Left kidney (tissue), 2 donors: ENCODE data around the gene LILRB4. TPM values are rescaled to one million over a fixed set of nuclear protein-coding genes. Genes with fewer than 3 reads are reported as not detected.
"Not testable (repeated sequence)": the region's sequence is repeated elsewhere in the genome, so short reads cannot be mapped to it uniquely, and the experiment has no call there.

Experiments used
- DNase-seq: peaks from one replicate; pipeline ENCODE4 v3.0.0-alpha.2; 2013
- polyA plus RNA-seq: library from polyadenylated mRNA; unstranded; fragments of 120-200 nt; gene quantifications from one replicate; pipeline ENCODE4 v1.2.1, GENCODE V29; 2013; ENCODE audit not compliant: insufficient read length

Gene LILRB4
- polyA plus RNA-seq, 1 donor = 1.3 TPM

- no peak for DNase-seq
Observed at GRCh38 chr19:54650108-54650655, 12.6 kb upstream of the LILRB4 start.

DNA sequence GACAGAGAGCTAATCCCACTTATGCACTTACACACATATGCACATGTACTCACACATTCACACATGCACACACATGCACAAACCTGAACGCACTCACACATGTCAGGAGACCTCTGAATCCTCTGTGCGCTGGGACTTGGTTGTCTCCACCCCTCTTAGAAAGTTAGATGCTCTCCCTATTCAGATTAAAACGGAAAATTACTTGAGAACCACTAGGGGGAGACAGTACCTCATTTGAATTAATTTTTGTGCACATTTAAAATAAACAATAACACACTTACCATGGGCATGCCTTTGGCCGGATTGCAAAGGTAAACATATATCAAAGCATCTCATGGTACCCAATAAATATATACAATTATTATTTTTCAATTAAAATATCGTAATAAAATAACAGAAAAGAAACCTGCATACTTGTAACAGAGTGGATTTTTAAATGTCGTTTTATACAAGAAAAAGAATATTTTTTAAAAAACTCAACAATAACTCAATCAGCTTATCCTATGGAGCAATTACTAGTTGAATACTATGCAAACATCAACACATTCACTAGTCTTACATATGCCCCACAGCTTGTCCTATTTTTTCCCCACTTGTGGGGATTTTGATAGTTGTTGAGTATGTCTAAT, 9.5 kb upstream of the LILRB4 start:
- no peak for DNase-seq

DNA sequence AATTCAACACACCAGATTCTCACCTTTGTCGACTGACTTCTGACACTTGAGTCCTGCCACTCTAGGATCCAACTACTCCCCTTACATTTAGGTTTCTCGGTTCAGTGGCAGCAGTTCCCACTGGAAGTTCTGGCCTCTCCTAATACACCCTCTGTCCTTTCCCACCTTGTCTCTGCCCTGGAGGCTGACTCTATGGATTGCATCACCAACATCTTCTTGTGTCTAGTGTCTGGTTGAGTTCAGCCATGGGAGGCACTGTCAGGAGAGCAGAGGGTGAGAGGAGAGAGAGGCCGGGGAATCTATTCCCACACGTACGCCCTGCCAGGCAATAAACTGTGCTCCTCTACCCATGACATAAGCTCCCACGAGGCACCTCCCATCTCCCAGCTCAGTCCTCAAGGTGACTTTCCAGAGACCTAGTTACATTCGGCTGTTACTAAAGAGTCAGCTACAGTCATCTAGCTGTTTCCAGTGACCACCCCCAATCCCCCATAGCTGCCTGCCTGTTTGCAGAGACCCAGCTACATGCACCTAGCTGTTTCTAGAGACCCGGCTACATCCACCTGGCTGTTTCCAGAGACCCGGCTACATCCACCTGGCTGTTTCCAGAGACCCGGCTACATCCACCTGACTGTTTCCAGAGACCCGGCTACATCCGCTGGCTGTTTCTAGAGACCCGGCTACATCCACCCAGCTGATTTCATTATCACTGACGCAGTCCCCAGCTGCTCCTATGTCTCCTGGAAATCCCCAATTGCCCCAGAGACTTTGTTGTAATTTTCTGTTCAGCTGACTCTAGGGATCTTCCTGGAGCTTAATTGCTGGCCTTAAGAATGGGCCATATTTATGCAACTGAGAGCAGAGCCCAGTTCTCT, 8.1 kb upstream of the LILRB4 start:
- DNase-seq = no peak

DNA sequence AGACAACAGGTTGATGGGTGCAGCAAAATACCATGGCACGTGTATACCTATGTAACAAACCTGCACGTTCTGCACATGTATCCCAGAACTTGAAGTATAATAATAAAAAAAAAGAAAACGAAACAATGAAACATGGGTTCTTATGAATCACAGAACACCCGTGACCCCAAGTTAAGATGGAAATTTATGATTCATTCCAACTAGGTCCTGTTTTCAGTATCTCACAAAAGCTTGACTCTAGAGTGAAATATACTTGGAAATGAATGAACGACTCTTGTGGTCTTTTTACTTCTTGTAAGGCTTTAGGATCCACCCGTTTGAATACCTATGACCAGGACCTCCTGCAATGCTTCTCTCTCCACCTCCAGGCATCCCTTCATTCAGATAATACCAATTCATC, 3.5 kb upstream of the LILRB4 start:
- DNase-seq = no peak

DNA sequence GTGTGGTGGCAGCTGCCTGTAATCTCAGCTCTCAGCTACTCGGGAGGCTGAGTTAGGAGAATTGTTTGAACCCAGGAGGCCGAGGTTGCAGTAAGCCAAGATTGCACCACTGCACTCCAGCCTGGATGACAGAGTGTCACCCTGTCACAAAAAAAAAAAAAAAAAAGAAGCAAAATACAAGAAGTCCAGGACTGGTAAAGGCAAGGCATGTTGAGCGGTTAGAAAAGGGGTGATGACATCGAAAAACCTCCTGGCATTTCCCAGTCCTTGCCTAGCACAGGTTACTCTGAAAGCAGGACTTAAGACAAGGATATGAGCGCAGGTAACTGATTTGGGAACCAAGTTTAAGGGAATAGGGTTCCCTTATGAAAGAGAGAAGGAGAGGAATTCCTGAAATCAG, 2.5 kb upstream of the LILRB4 start:
- no peak for DNase-seq

GRCh38 chr19:54660964-54661363, 1.8 kb upstream of the LILRB4 start:
- DNase-seq = no peak

DNA sequence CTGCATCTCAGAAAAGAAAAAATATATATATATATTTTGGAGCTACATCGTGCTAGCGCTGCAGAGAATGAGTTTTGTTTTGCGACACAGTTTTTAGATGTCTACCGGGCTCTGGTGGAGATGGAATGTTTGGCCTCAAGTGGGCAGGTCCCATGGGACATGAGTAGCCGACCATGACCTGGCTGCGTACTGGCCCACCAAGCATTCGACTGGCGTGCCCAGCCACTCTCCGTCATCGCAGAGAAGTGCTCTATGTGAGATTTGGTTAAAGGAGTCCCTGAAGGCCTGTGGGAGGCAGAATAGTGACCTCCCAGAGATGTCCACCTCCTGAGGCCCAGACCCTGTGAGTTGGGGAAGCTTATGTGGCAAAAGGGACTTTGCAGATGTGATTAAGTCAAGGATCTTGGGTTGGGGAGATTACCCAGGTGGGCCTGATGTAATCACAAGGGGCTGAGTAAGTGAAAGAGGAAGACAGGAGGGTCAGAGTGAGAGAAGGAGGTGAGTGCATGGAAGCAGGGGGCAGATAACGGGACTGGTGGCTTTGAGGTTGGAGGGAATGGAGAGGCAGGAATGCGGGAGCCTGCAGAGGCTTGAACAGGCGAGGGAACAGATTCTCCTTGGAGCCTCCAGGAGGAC, 821 bp upstream of the LILRB4 start:
- DNase-seq = no peak

DNA sequence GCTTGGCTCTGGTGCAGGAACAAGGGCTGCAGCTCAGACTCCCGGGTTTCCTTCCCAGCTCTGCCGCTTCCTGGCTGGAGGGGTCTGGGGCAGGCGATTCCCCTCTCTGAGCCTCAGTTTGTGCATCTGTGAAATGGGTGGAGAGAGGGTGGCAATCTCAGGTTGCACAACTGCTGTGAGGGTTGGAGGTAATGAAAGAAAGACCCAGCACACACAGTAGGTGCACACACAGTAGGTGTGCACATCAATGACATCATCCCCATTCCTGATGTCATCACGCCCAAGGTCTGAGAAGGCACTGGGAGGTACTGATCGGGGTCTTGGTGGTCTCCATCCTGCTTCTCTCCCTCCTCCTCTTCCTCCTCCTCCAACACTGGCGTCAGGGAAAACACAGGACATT, 2.7 kb downstream of the LILRB4 start:
- DNase-seq = no peak

DNA sequence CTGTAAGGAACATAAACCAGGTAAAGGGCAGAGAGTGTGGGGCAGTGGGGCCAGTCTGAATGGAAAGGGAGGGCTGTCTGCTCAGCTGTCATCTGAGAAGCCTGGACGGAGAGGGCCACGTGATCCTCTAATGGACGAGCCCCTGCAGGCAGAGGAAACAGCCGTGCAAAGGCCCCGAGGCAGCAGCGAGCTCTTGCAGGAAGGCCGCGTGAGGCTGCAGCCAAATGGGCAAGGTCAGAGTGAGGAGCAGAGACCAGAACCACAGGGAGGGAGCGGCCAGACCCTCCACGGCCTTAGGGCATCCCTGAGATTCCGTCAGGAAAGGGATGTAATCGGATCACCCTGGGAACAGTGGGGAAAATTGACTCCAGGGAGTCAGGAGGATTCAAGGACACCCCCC, 4.4 kb downstream of the LILRB4 start:
- DNase-seq = no peak

- DNase-seq = no peak
Observed at GRCh38 chr19:54668353-54668752, 5.6 kb downstream of the LILRB4 start.

- DNase-seq = no peak
Observed at GRCh38 chr19:54670576-54671357, 8.0 kb downstream of the LILRB4 start.

DNA sequence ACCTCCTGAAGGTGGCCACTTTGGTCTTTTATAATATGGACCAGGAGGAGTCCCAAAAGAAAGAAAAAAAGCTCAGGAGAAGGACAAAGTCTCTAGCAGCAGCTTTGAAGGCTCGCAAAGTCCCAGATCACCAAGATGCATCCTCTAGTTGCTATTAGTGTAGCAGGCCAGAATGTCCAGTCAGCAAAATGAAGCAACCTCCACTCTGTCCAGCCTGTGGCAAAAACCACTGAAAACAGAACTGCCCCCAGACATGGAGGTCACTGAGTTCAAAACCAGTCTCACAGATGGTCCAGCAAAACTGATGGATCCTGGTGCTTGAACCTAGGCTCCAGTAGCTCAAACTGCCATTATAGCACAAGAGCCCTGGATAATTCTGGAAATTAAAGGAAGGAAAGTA, 10.4 kb downstream of the LILRB4 start:
- DNase-seq = no peak

GRCh38 chr19:54674021-54674617, 11.3 kb downstream of the LILRB4 start:
- DNase-seq = peak; percentile 21

DNA sequence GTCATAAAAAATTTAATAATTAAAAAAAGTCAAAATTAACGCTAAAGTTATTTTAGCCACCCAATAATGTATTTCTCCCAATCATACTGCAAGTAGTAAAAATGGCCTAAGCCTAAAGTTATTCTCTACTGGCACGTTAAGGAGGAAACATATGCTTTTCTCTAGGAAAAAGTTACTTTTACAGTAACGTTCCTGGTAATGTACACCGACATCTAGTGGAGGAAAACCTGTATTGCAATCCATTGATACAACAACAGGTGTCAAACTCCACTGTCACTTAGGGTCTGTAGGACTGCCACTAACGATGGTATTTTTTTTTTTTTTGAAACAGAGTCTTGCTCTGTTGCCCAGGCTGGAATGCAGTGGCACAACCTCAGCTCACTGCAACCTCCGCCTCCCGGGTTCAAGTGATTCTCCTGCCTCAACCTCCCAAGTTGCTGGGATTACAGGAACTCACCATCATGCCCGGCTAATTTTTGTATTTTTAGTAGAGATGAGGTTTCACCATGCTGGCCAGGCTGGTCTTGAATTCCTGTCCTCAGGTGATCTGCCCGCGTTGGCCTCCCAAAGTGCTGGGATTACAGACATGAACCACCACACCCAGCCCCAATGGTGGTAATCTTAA, 13.5 kb downstream of the LILRB4 start:
- DNase-seq = peak; percentile 33

DNA sequence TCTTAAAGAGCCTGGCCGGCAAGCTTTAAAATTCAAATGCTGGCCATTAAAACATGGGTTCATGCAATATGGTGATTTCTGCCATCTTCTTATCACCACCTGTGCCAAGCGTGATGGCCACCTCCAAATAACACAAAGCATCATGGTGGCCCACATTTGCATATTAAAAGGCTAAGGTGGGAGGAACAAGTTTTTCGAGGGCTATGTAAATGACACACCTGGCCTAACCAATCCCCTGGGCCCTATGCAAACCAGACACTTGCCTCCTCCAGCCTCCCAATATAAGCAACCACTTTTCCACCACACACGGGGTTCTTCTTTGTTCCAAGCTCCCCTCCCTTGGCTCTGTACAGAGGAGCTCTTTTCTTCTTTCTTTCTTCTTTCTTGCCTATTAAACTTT, 14.4 kb downstream of the LILRB4 start:
- DNase-seq = no peak

DNA sequence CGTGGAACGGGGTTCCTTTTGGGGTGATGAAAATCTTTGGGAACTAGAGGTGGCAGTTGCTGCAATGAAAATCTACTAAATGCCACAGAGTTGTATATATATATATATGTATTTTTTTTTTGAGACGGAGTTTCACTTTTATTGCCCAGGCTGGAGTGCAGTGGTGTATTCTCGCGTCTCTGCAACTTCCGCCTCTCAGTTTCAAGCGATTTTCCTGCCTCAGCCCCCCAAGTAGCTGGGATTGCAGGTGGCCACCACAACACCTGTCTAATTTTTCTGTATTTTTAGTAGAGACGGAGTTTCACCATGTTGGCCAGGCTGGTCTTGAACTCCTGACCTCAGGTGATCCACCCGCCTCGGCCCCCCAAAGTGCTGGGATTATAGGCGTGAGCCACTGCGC, 18.8 kb downstream of the LILRB4 start:
- not testable (repeated sequence) for DNase-seq

DNA sequence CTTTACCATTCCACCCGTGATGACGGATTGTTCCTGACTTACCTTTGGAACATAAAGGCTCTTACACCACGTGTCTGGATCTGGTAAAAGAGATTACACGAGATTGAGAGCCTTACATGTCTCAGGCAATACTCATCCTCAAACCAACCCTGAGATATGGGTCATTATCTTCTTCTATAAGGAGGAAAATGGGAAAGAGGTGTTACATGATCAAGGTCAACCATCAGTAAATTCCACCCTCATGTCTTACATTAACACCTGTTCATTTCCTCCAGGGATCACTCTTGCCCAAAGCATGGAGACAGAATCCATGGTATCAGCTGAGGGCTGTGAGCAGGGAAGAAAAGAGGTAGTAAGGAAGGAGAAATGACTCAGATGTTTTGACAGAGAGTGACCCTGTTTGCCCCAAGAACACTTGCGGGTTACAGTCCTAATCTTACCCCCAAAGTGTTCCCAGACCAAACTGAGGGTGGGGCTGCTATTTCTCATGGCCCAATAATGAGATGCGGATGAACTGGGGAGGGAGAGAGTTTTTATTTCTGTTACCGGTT, 19.6 kb downstream of the LILRB4 start:
- DNase-seq = no peak

DNA sequence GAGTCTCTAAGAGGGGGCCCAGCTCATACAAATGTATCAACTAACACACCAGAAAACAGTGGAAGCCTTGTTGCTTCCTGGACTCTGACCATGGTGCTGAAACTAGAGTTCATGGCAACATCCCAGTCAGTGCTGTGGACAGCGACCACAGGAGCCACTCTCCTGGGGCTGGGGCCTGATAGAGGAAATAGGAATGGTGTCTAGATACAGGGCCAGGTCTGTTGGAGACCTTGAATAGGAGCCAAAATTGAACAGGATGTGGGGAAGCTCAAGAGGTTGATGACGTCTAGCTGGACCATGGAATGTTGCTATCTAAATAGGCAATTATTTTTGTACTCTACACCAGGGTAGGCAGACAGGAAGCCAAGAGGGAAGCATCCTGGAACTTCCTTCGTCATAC, 21.7 kb downstream of the LILRB4 start:
- DNase-seq = peak; percentile 79

GRCh38 chr19:54691582-54692297, 29.0 kb downstream of the LILRB4 start:
- no peak for DNase-seq

DNA sequence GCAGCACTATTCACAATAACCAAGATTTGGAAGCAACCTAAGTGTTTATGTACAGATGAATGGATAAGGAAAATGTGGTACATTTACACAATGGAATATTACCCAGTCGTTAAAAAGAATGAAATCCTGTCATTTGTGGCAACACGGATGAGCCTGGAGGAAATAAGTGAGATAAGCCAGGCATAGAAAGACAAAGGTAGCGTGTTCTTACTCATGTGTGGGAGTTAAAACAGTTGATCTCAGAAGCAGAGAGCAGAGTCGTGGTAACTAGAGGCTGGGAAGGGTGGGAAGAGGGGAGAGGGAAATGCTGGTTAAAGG, 29.5 kb downstream of the LILRB4 start:
- no peak for DNase-seq
